H1 (cell line): ENCODE measurements around the gene BTF3L4. TPM values are rescaled to one million over a fixed set of nuclear protein-coding genes. Genes with fewer than 3 reads are reported as not detected.

ENCODE experiments used
- CTCF ChIA-PET: fragments of 300-600 bp; sonication (Branson Sonifier 250); formaldehyde crosslinking; loops from one replicate; lab custom pipeline; 2021; ENCODE audit not compliant: partially characterized antibody; lab: Charles Lee
- POLR2A ChIA-PET: fragments of 300-600 bp; sonication (Branson Sonifier 250); formaldehyde crosslinking; loops from one replicate; lab custom pipeline; 2021; ENCODE audit warnings: inconsistent platforms; ENCODE audit not compliant: partially characterized antibody; lab: Charles Lee
- DNase-seq, 2 experiments: peaks; one replicate each; pipeline versions ENCODE4 v3.0.0 to v3.0.0-alpha.2; 2010 to 2022; ENCODE audit warnings: low spot score in 2 of 2, low read depth in 1 of 2, mixed read lengths in 1 of 2
- FAIRE-seq: peaks from 2 replicates; lab custom pipeline; 2011; peaks lifted over from hg19 to GRCh38; lab: Jason Lieb, UNC
- H2AFZ ChIP-seq: 2 replicates; pipeline ENCODE4 v1.8.1; 2012; ENCODE audit warnings: low read length, inconsistent platforms
- H2AK5ac ChIP-seq: 2 replicates; pipeline ENCODE4 v1.6.1; 2013; ENCODE audit warnings: low read depth, low read length
- H2BK120ac ChIP-seq: replicated peaks from 2 replicates; pipeline ENCODE3; 2013; ENCODE audit warnings: low read depth, low read length, inconsistent platforms
- H2BK12ac ChIP-seq: 2 replicates; pipeline ENCODE4 v1.6.1; 2013; ENCODE audit warnings: low read depth, low read length
- H2BK15ac ChIP-seq: 2 replicates; pipeline ENCODE4 v1.6.1; 2013; ENCODE audit warnings: low read length
- H2BK20ac ChIP-seq: 2 replicates; pipeline ENCODE4 v1.6.1; 2013; ENCODE audit warnings: low read length
- H2BK5ac ChIP-seq: 2 replicates; pipeline ENCODE4 v1.6.1; 2013; ENCODE audit warnings: low read depth, low read length
- H3K14ac ChIP-seq: 2 replicates; pipeline ENCODE4 v1.6.1; 2013; ENCODE audit warnings: inconsistent platforms; ENCODE audit not compliant: insufficient read length
- H3K18ac ChIP-seq: 2 replicates; pipeline ENCODE4 v1.6.1; 2013; ENCODE audit warnings: low read length; ENCODE audit errors: extremely low read depth
- H3K23ac ChIP-seq: 2 replicates; pipeline ENCODE4 v1.6.1; 2013; ENCODE audit warnings: inconsistent platforms; ENCODE audit not compliant: insufficient read length
- H3K23me2 ChIP-seq: 2 replicates; pipeline ENCODE4 v1.6.1; 2013; ENCODE audit warnings: low read depth, low read length
- H3K27ac ChIP-seq: 2 replicates; pipeline ENCODE4 v1.6.1; 2011; ENCODE audit warnings: low read depth, low read length, inconsistent platforms
- H3K27me3 ChIP-seq, 4 experiments: replicated peaks in 1 of 4; 1 replicate in 1 of 4; 2 replicates in 3 of 4; pipeline versions ENCODE4 v1.6.1 to v1.8.1; 2011 to 2013; ENCODE audit warnings: low read length in 3 of 4, mild to moderate bottlenecking in 3 of 4, inconsistent platforms in 2 of 4, mixed read lengths in 2 of 4, moderate library complexity in 1 of 4; ENCODE audit not compliant: control insufficient read depth in 3 of 4, insufficient read depth in 3 of 4; ENCODE audit errors: extremely low read depth in 1 of 4
- H3K36me3 ChIP-seq, 4 experiments: 2 replicates each; pipeline versions ENCODE4 v1.6.1 to v1.8.1; 2011 to 2013; ENCODE audit warnings: mild to moderate bottlenecking in 4 of 4, low read length in 3 of 4, moderate library complexity in 2 of 4, control low read depth in 1 of 4, inconsistent platforms in 1 of 4; ENCODE audit not compliant: insufficient read depth in 4 of 4, control insufficient read depth in 2 of 4
- H3K4ac ChIP-seq: replicated peaks from 2 replicates; pipeline ENCODE3; 2013; ENCODE audit warnings: low read length, low read depth, mixed read lengths, inconsistent platforms; ENCODE audit not compliant: insufficient read length
- H3K4me1 ChIP-seq, 4 experiments: replicated peaks in 1 of 4; 1 replicate in 1 of 4; 2 replicates in 3 of 4; pipeline versions ENCODE4 v1.6.1 to v1.8.1; 2011 to 2013; ENCODE audit warnings: low read length in 3 of 4, inconsistent platforms in 2 of 4, mixed read lengths in 1 of 4; ENCODE audit not compliant: insufficient read depth in 4 of 4, control insufficient read depth in 3 of 4
- H3K4me2 ChIP-seq, 2 experiments: 2 replicates each; pipeline versions ENCODE4 v1.6.1 to v1.8.1; 2011 to 2013; ENCODE audit warnings: low read depth in 2 of 2, low read length in 2 of 2, control low read depth in 1 of 2, inconsistent platforms in 1 of 2, mild to moderate bottlenecking in 1 of 2; ENCODE audit not compliant: insufficient read depth in 1 of 2
- H3K4me3 ChIP-seq, 4 experiments: fragments of 200-600, 300-600 bp in 1 of 4; sonication (generic), shearing (Covaris generic), sonication (Bioruptor Twin) in 1 of 4; 2 replicates each; pipeline versions ENCODE4 v1.5.1 to v1.8.1; 2011 to 2016; ENCODE audit warnings: low read length in 4 of 4, low read depth in 3 of 4, control low read depth in 2 of 4, inconsistent platforms in 2 of 4, mild to moderate bottlenecking in 2 of 4, mixed read lengths in 1 of 4, moderate library complexity in 1 of 4; ENCODE audit not compliant: insufficient read depth in 2 of 4; ENCODE audit errors: extremely low read depth in 1 of 4
- H3K56ac ChIP-seq: replicated peaks from 2 replicates; pipeline ENCODE3; 2013; ENCODE audit warnings: low read depth, mild to moderate bottlenecking, mixed read lengths, low read length, inconsistent platforms; ENCODE audit not compliant: insufficient read length
- H3K79me1 ChIP-seq: 2 replicates; pipeline ENCODE4 v1.6.1; 2013; ENCODE audit warnings: low read depth, low read length, control low read depth
- H3K79me2 ChIP-seq, 2 experiments: 2 replicates each; pipeline versions ENCODE4 v1.6.1 to v1.8.1; 2012 to 2013; ENCODE audit warnings: low read length in 2 of 2, mild to moderate bottlenecking in 2 of 2, inconsistent platforms in 1 of 2; ENCODE audit not compliant: insufficient read depth in 2 of 2, control insufficient read depth in 1 of 2
- H3K9ac ChIP-seq, 4 experiments: replicated peaks in 1 of 4; 1 replicate in 1 of 4; 2 replicates in 3 of 4; pipeline versions ENCODE4 v1.6.1 to v1.8.1; 2011 to 2013; ENCODE audit warnings: low read depth in 3 of 4, low read length in 3 of 4, control low read depth in 2 of 4, mild to moderate bottlenecking in 2 of 4, moderate library complexity in 2 of 4, inconsistent platforms in 1 of 4; ENCODE audit errors: extremely low read depth in 1 of 4
- H3K9me3 ChIP-seq, 2 experiments: 2 replicates each; pipeline versions ENCODE4 v1.6.1 to v1.8.1; 2012 to 2013; ENCODE audit warnings: mild to moderate bottlenecking in 2 of 2, moderate library complexity in 2 of 2, control low read depth in 1 of 2, inconsistent platforms in 1 of 2, low read depth in 1 of 2, low read length in 1 of 2, mixed read lengths in 1 of 2; ENCODE audit not compliant: insufficient read depth in 2 of 2
- H4K20me1 ChIP-seq, 2 experiments: replicated peaks in 1 of 2; 2 replicates each; pipeline versions ENCODE3 to v1.8.1; 2011 to 2013; ENCODE audit warnings: inconsistent platforms in 2 of 2, low read length in 2 of 2, mild to moderate bottlenecking in 1 of 2; ENCODE audit not compliant: insufficient read depth in 2 of 2, control insufficient read depth in 1 of 2
- H4K5ac ChIP-seq: 2 replicates; pipeline ENCODE4 v1.6.1; 2013; ENCODE audit warnings: low read length, low read depth, mixed read lengths, inconsistent platforms; ENCODE audit not compliant: insufficient read length
- H4K8ac ChIP-seq: 2 replicates; pipeline ENCODE4 v1.8.0; 2013; ENCODE audit warnings: mild to moderate bottlenecking, moderate library complexity, low read length, inconsistent platforms; ENCODE audit not compliant: insufficient read depth; ENCODE audit errors: extremely low read depth
- H4K91ac ChIP-seq: replicated peaks from 2 replicates; pipeline ENCODE3; 2013; ENCODE audit warnings: low read length, mixed read lengths, inconsistent platforms; ENCODE audit not compliant: insufficient read length
- ATF3 ChIP-seq: IDR thresholded peaks from 2 replicates; pipeline ENCODE4 v1.6.1; 2011; ENCODE audit warnings: low read depth, mild to moderate bottlenecking, low read length; ENCODE audit not compliant: insufficient read depth
- BRCA1 ChIP-seq: IDR thresholded peaks from 2 replicates; pipeline ENCODE4 v1.6.1; 2012; ENCODE audit warnings: low read depth, low read length, improper control_type of control experiment
- CBX8 ChIP-seq: fragments of 300-800, 300-1000 bp; sonication (generic); IDR thresholded peaks from 2 replicates; pipeline ENCODE4 v1.7.1; 2016; ENCODE audit warnings: low read depth, low read length, borderline replicate concordance
- CEBPB ChIP-seq: IDR thresholded peaks from 2 replicates; pipeline ENCODE4 v1.6.1; 2012; ENCODE audit warnings: low read depth, low read length
- CTBP2 ChIP-seq: IDR thresholded peaks from 2 replicates; pipeline ENCODE4 v1.7.0; 2011; ENCODE audit warnings: borderline replicate concordance, mild to moderate bottlenecking, moderate library complexity, mixed read lengths, low read length; ENCODE audit not compliant: insufficient read depth, insufficient read length
- KDM1A ChIP-seq: fragments of 200-600, 300-600 bp; sonication (generic); IDR thresholded peaks from 2 replicates; pipeline ENCODE4 v1.7.1; 2016; ENCODE audit warnings: mild to moderate bottlenecking, low read length, borderline replicate concordance
- MAFK ChIP-seq: IDR thresholded peaks from 2 replicates; pipeline ENCODE4 v1.6.1; 2012; ENCODE audit warnings: low read depth, mild to moderate bottlenecking, improper control_type of control experiment, low read length
- NANOG ChIP-seq: IDR thresholded peaks from 2 replicates; pipeline ENCODE4 v1.6.1; 2011; ENCODE audit warnings: low read length, low read depth, mild to moderate bottlenecking, inconsistent platforms; ENCODE audit not compliant: insufficient read depth, poor library complexity, severe bottlenecking
- PHF8 ChIP-seq: fragments of 200-600 bp; sonication (generic); conservative IDR thresholded peaks from 2 replicates; pipeline ENCODE4 v1.7.1; 2012; ENCODE audit warnings: low read depth, mild to moderate bottlenecking, inconsistent platforms, low read length, moderate library complexity
- RAD21 ChIP-seq, 2 experiments: IDR thresholded peaks in 1 of 2; conservative IDR thresholded peaks in 1 of 2; 2 replicates each; pipeline ENCODE4 v1.6.1; 2011; ENCODE audit warnings: low read depth in 2 of 2, low read length in 2 of 2, improper control_type of control experiment in 1 of 2, inconsistent platforms in 1 of 2, mild to moderate bottlenecking in 1 of 2, moderate library complexity in 1 of 2
- SIRT6 ChIP-seq: IDR thresholded peaks from one replicate; pipeline ENCODE4 v1.7.1; 2012; ENCODE audit warnings: low read length, inconsistent platforms
- TAF7 ChIP-seq: optimal IDR thresholded peaks from 2 replicates; pipeline ENCODE3; 2011; ENCODE audit warnings: low read depth, mild to moderate bottlenecking, inconsistent platforms, low read length, moderate library complexity, borderline replicate concordance
- ZNF274 ChIP-seq: IDR thresholded peaks from 2 replicates; pipeline ENCODE4 v1.7.0; 2012; ENCODE audit warnings: low read length, borderline replicate concordance; ENCODE audit errors: extremely low read depth
- WGBS, 2 experiments: shearing (Covaris generic) in 1 of 2; methylation state at CpG; one replicate each; pipeline versions ENCODE4 v1.1.6 to v1.1.7; 2013 to 2015; ENCODE audit warnings: low lambda C conversion rate in 2 of 2, mixed read lengths in 2 of 2, inconsistent platforms in 1 of 2, low coverage in 1 of 2, missing lambda C conversion rate in 1 of 2; ENCODE audit not compliant: insufficient replicate concordance in 2 of 2, insufficient coverage in 1 of 2, insufficient read length in 1 of 2; ENCODE audit errors: extremely low coverage in 1 of 2, missing lambda C conversion rate in 1 of 2; 5-methylcytosine and 5-hydroxymethylcytosine counted together
- polyA plus RNA-seq, 7 experiments: library from polyadenylated mRNA; depleted of rRNA in 3 of 7; stranded (reverse) in 5 of 7; unstranded in 2 of 7; fragments of >200 nt in 5 of 7; fragments of 200-250 nt in 2 of 7; gene quantifications; 1 replicate in 5 of 7; 2 replicates in 1 of 7; 4 replicates in 1 of 7; pipeline versions ENCODE4 v1.2.1 to v1.2.3, GENCODE V29; 2011 to 2013; ENCODE audit warnings: missing spikeins in 2 of 7, mixed read lengths in 2 of 7
- total RNA-seq: library from RNA; stranded (reverse); fragmentation: NEBNext Ultra II Directional; extraction: Animal tissue kit (Norgen Biotek cat#: 25700); gene quantifications from 2 replicates; pipeline ENCODE4 v1.2.1, GENCODE V29; 2021

BTF3L4 gene
- total and polyA plus RNA-seq, 2 of the 8 experiments (the other 6 are each of a cell fraction or from before 2014, with no cell fraction given), result 76.1 to 98.3 TPM

DNA sequence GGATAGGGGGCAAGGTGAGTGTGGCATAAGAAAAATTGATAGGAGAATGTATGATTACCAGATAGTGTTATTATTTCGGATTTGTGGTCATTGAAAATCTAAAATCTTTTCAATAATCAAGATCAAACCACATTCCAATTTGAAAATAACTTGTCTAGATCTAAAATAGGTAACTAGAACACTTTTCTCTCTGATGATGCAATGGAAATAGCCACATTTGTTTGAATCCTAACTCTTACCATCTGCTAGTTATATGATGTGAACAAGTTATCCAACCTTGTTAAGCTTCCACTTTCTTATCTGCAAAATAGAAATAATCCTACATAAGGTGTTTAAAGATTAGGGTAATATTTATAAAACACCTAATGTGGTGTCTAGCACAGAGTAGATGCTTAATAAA is 3.8 kb downstream of the BTF3L4 start:
- ChIA-PET POLR2A (interaction anchor here (0.7 to 3.2 kb wide), 5 partner anchors 10 to 27 kb away, joined by 3 to 22 read pairs (median 6); partner anchors contain the start of gene KTI12), CTCF (interaction anchor here (0.6 to 1.7 kb wide), 3 partner anchors 11 to 245 kb away, joined by 3 to 6 read pairs (median 3); no protein-coding TSS in a partner anchor)
- no peak overlapping the region for H3K27ac ChIP-seq
- no peak overlapping the region for H3K23ac ChIP-seq
- peaks cover 14 to 45% (median 34%) of the 10 kb centered on the region in 4 experiments for H3K36me3 ChIP-seq
- no peak overlapping the region for H4K5ac ChIP-seq
- H3K79me1 ChIP-seq, result no peaks in the 10 kb centered on the region; the same call in none of the 2 replicates
- peaks cover 3% of the 10 kb centered on the region; the same call in 1 of the 2 replicates for H3K23me2 ChIP-seq
- H3K4me1 ChIP-seq, result peaks cover 0 to 7% (median 2%) of the 10 kb centered on the region in 4 experiments; a peak in 3 of 7 replicates
- H2BK120ac ChIP-seq, result no peak overlapping the region
- no peak overlapping the region for H2AK5ac ChIP-seq
- H4K91ac ChIP-seq, result no peak overlapping the region
- no peak overlapping the region for H2BK5ac ChIP-seq
- no peak overlapping the region for H3K56ac ChIP-seq
- WGBS, 2 experiments, result 92% methylated on average over 1 of the region's 1 CpG; no CpG with 5 or more reads in 1 of the 2 experiments
- H3K79me2 ChIP-seq, result peaks cover 10 to 66% of the 10 kb centered on the region in 2 experiments
- no peak overlapping the region for H3K9ac ChIP-seq
- peaks cover 0 to 7% of the 10 kb centered on the region in 2 experiments for H4K20me1 ChIP-seq
- no peaks in the 10 kb centered on the region for H3K9me3 ChIP-seq
- FAIRE-seq (no peak), DNase-seq (no peak)
- no peak overlapping the region for H4K8ac ChIP-seq
- no peaks in the 10 kb centered on the region for H3K27me3 ChIP-seq
- no peak overlapping the region for H3K14ac ChIP-seq
- no peak overlapping the region for H3K4me2 ChIP-seq
- H3K4ac ChIP-seq, result no peak overlapping the region
- no peak overlapping the region for H3K18ac ChIP-seq
- H3K4me3 ChIP-seq, result no peak overlapping the region
- no peak overlapping the region for H2BK12ac ChIP-seq
- H2BK15ac ChIP-seq, result no peak overlapping the region
- no peak overlapping the region for H2AFZ ChIP-seq
- H2BK20ac ChIP-seq, result no peak overlapping the region
- TF ChIP-seq CBX8 (no peak), CEBPB (no peak), ZNF274 (no peak), PHF8 (no peak), KDM1A (no peak), CTBP2 (no peak), TAF7 (no peak), BRCA1 (no peak), ATF3 (no peak), SIRT6 (no peak), MAFK (no peak), RAD21 (IDR thresholded peaks at IDR 0.05 in 1 of 2, conservative IDR thresholded peaks at IDR 0.05 in 1 of 2; ENCODE audit: low read depth in 2 of 2, low read length in 2 of 2) (no peak), NANOG (no peak)
